ENCODE measurements around the gene GNG14. TPM values are rescaled to one million over a fixed set of nuclear protein-coding genes. Genes with fewer than 3 reads are reported as not detected.
A peak's percentile ranks its signal among the peaks of the same experiment; 100 is the strongest.

GNG14 gene
- total and polyA plus RNA-seq, 2 of the 13 experiments (the other 11 are each of a cell fraction or from before 2014, with no cell fraction given): not detected

DNA sequence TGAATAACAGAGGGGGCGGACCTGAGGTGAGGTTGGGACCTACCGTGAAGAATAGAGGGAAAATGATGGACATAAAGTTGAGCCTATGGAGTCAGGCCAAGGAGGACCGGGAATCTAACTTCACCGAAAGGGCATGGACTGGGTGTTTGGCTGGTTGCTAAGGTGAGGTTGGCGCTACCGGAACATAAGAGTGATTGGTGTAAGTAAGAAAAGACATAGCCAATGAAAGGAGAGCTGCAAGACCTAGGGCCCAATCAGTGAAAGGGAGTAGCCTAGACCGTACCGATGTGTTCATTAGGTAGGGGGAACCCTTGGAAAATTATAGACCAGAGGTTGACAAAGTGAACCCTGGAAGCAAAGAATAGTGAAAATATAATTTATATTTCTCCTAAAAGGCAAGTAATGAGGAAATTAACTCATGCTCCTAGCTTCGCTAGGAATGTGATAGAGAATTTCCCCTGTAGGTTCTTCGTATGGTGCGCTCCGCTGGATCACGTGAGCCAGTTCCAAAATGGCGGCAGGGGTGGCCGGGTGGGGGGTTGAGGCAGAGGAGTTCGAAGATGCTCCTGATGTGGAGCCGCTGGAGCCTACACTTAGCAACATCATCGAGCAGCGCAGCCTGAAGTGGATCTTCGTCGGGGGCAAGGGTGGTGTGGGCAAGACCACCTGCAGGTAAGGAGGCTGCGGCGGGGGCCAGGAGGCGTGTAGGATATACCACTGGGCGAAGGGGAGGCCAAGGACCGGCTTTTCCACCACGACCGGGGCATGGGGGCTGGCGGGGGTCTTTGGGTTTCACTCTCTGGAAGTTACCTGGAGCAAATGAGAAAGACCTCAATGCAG is 49.4 kb downstream of the GNG14 start, which contains the start of gene GET3 (continued):
- TF ChIP-seq, protein P1, sequence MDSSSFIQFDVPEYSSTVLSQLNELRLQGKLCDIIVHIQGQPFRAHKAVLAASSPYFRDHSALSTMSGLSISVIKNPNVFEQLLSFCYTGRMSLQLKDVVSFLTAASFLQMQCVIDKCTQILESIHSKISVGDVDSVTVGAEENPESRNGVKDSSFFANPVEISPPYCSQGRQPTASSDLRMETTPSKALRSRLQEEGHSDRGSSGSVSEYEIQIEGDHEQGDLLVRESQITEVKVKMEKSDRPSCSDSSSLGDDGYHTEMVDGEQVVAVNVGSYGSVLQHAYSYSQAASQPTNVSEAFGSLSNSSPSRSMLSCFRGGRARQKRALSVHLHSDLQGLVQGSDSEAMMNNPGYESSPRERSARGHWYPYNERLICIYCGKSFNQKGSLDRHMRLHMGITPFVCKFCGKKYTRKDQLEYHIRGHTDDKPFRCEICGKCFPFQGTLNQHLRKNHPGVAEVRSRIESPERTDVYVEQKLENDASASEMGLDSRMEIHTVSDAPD (CRISPR knock-in tag; IDR thresholded peaks at IDR 0.05): no peak
- TF ChIP-seq, protein P2, sequence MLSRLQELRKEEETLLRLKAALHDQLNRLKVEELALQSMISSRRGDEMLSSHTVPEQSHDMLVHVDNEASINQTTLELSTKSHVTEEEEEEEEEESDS (CRISPR knock-in tag; IDR thresholded peaks at IDR 0.05; ENCODE audit: borderline replicate concordance): 0 out of 2 replicates have a peak, but pooled peaks have one; percentile 57
- TF ChIP-seq HOXA9 (CRISPR knock-in tag; IDR thresholded peaks at IDR 0.05; ENCODE audit: borderline replicate concordance) (no peak), MEF2D (CRISPR knock-in tag; IDR thresholded peaks at IDR 0.05) (0 out of 2 replicates have a peak, but pooled peaks have one; percentile 23), TBL1XR1 (IDR thresholded peaks at IDR 0.05; ENCODE audit: borderline replicate concordance, low read length, partially characterized antibody) (peak; percentile 19), U2AF2 (IDR thresholded peaks at IDR 0.05; ENCODE audit: low read depth, low read length) (no peak), SALL2 (CRISPR knock-in tag; IDR thresholded peaks at IDR 0.05) (no peak)
- TF ChIP-seq, protein P3, sequence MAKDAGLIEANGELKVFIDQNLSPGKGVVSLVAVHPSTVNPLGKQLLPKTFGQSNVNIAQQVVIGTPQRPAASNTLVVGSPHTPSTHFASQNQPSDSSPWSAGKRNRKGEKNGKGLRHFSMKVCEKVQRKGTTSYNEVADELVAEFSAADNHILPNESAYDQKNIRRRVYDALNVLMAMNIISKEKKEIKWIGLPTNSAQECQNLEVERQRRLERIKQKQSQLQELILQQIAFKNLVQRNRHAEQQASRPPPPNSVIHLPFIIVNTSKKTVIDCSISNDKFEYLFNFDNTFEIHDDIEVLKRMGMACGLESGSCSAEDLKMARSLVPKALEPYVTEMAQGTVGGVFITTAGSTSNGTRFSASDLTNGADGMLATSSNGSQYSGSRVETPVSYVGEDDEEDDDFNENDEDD (CRISPR knock-in tag; IDR thresholded peaks at IDR 0.05; ENCODE audit: borderline replicate concordance): peak; percentile 95
- TF ChIP-seq, protein P4, sequence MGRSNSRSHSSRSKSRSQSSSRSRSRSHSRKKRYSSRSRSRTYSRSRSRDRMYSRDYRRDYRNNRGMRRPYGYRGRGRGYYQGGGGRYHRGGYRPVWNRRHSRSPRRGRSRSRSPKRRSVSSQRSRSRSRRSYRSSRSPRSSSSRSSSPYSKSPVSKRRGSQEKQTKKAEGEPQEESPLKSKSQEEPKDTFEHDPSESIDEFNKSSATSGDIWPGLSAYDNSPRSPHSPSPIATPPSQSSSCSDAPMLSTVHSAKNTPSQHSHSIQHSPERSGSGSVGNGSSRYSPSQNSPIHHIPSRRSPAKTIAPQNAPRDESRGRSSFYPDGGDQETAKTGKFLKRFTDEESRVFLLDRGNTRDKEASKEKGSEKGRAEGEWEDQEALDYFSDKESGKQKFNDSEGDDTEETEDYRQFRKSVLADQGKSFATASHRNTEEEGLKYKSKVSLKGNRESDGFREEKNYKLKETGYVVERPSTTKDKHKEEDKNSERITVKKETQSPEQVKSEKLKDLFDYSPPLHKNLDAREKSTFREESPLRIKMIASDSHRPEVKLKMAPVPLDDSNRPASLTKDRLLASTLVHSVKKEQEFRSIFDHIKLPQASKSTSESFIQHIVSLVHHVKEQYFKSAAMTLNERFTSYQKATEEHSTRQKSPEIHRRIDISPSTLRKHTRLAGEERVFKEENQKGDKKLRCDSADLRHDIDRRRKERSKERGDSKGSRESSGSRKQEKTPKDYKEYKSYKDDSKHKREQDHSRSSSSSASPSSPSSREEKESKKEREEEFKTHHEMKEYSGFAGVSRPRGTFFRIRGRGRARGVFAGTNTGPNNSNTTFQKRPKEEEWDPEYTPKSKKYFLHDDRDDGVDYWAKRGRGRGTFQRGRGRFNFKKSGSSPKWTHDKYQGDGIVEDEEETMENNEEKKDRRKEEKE (IDR thresholded peaks at IDR 0.05): no peak
- TF ChIP-seq, protein P5, sequence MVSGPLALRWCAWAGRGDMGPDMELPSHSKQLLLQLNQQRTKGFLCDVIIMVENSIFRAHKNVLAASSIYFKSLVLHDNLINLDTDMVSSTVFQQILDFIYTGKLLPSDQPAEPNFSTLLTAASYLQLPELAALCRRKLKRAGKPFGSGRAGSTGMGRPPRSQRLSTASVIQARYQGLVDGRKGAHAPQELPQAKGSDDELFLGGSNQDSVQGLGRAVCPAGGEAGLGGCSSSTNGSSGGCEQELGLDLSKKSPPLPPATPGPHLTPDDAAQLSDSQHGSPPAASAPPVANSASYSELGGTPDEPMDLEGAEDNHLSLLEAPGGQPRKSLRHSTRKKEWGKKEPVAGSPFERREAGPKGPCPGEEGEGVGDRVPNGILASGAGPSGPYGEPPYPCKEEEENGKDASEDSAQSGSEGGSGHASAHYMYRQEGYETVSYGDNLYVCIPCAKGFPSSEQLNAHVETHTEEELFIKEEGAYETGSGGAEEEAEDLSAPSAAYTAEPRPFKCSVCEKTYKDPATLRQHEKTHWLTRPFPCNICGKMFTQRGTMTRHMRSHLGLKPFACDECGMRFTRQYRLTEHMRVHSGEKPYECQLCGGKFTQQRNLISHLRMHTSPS (CRISPR knock-in tag; IDR thresholded peaks at IDR 0.05; ENCODE audit: low read depth): no peak
- TF ChIP-seq, protein P6, sequence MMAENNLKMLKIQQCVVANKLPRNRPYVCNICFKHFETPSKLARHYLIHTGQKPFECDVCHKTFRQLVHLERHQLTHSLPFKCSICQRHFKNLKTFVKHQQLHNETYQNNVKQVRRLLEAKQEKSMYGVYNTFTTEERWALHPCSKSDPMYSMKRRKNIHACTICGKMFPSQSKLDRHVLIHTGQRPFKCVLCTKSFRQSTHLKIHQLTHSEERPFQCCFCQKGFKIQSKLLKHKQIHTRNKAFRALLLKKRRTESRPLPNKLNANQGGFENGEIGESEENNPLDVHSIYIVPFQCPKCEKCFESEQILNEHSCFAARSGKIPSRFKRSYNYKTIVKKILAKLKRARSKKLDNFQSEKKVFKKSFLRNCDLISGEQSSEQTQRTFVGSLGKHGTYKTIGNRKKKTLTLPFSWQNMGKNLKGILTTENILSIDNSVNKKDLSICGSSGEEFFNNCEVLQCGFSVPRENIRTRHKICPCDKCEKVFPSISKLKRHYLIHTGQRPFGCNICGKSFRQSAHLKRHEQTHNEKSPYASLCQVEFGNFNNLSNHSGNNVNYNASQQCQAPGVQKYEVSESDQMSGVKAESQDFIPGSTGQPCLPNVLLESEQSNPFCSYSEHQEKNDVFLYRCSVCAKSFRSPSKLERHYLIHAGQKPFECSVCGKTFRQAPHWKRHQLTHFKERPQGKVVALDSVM (CRISPR knock-in tag; IDR thresholded peaks at IDR 0.05): no peak
- TF ChIP-seq, protein P7, sequence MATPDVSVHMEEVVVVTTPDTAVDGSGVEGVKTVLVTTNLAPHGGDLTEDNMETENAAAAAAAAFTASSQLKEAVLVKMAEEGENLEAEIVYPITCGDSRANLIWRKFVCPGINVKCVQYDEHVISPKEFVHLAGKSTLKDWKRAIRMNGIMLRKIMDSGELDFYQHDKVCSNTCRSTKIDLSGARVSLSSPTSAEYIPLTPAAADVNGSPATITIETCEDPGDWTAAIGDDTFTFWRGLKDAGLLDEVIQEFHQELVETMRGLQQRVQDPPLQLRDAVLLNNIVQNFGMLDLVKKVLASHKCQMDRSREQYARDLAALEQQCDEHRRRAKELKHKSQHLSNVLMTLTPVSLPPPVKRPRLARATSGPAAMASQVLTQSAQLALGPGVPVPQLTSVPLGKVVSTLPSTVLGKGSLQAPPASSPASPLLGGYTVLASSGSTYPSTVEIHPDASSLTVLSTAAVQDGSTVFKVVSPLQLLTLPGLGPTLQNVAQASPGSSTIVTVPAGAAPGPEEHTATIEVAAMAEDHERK (CRISPR knock-in tag; IDR thresholded peaks at IDR 0.05; ENCODE audit: low read depth): no peak
- TF ChIP-seq, protein P8, sequence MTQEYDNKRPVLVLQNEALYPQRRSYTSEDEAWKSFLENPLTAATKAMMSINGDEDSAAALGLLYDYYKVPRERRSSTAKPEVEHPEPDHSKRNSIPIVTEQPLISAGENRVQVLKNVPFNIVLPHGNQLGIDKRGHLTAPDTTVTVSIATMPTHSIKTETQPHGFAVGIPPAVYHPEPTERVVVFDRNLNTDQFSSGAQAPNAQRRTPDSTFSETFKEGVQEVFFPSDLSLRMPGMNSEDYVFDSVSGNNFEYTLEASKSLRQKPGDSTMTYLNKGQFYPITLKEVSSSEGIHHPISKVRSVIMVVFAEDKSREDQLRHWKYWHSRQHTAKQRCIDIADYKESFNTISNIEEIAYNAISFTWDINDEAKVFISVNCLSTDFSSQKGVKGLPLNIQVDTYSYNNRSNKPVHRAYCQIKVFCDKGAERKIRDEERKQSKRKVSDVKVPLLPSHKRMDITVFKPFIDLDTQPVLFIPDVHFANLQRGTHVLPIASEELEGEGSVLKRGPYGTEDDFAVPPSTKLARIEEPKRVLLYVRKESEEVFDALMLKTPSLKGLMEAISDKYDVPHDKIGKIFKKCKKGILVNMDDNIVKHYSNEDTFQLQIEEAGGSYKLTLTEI (CRISPR knock-in tag; conservative IDR thresholded peaks at IDR 0.05): no peak
